ENCODE data around the gene KIF16B.

- TF ChIP-seq CTCF (IDR thresholded peaks at IDR 0.05; ENCODE audit: extremely low read depth in 1 of 2, insufficient read depth in 1 of 2, low read depth in 1 of 2, low read length in 2 of 2) (no peak), POLR2AphosphoS5 (IDR thresholded peaks at IDR 0.05; ENCODE audit: insufficient read depth, low read depth, low read length) (no peak), FOS (IDR thresholded peaks at IDR 0.05; ENCODE audit: borderline replicate concordance, insufficient read depth, low read length) (no peak)
- TF ChIP-seq, protein P1, sequence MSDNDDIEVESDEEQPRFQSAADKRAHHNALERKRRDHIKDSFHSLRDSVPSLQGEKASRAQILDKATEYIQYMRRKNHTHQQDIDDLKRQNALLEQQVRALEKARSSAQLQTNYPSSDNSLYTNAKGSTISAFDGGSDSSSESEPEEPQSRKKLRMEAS (IDR thresholded peaks at IDR 0.05; ENCODE audit: insufficient read depth, insufficient read length) = no peak
Observed at GRCh38 chr20:16440686-16441085, 132.6 kb downstream of the KIF16B start.
